Testis (tissue), 3 donors: Measurements from ENCODE around the gene FBLN2. TPM values are rescaled to one million over a fixed set of nuclear protein-coding genes. Genes with fewer than 3 reads are reported as not detected.

Source experiments
- DNase-seq: peaks from one replicate; pipeline ENCODE4 v3.0.0-alpha.2; 2019
- H3K27ac ChIP-seq, 2 donors: fragments of 200-600 bp; sonication (generic); one replicate each; pipeline ENCODE4 v1.5.1; 2019
- H3K27me3 ChIP-seq: fragments of 200-600 bp; sonication (generic); one replicate; pipeline ENCODE4 v1.5.1; 2019
- H3K36me3 ChIP-seq: fragments of 200-600 bp; sonication (generic); one replicate; pipeline ENCODE4 v1.5.1; 2017; ENCODE audit warnings: low read depth; ENCODE audit errors: missing control alignments
- H3K4me1 ChIP-seq: fragments of 200-600 bp; sonication (generic); one replicate; pipeline ENCODE4 v1.5.1; 2019
- H3K4me3 ChIP-seq, 2 donors: fragments of 200-600 bp; sonication (generic); one replicate each; pipeline ENCODE4 v1.5.1; 2017 to 2019
- H3K9me3 ChIP-seq: fragments of 200-600 bp; sonication (generic); one replicate; pipeline ENCODE4 v1.5.1; 2017
- CTCF ChIP-seq, 3 experiments: fragments of 450-650 bp in 2 of 3; fragments of 200-600 bp in 1 of 3; sonication (generic) in 1 of 3; IDR thresholded peaks; one replicate each; pipeline ENCODE4 v1.5.1; 2016 to 2019; ENCODE audit warnings: antibody characterized with exemption in 3 of 3, mild to moderate bottlenecking in 2 of 3, moderate library complexity in 1 of 3
- POLR2A ChIP-seq: fragments of 450-650 bp; IDR thresholded peaks from one replicate; pipeline ENCODE4 v1.6.1; 2017; ENCODE audit warnings: antibody characterized with exemption, mild to moderate bottlenecking, moderate library complexity
- WGBS, 2 donors: methylation state at CpG; one replicate each; pipeline ENCODE4 v1.1.5; 2018; 5-methylcytosine and 5-hydroxymethylcytosine counted together
- intact Hi-C: fragments of 100-400 bp; cut with DNase I; formaldehyde crosslinking; loops from one replicate; pipeline ENCODE4 v1.15.1; 2023; ENCODE audit warnings: low total_unique reads
- polyA plus RNA-seq: library from polyadenylated mRNA; stranded (reverse); fragments of 350-450 nt; fragmentation: Illumina TruSeq; extraction: RNeasy Lipid Tissue Mini Kit (QIAGEN cat#74804); gene quantifications from one replicate; pipeline ENCODE4 v1.2.3, GENCODE V29; 2014; ENCODE audit warnings: low read depth, low replicate concordance; ENCODE audit not compliant: insufficient read depth
- total RNA-seq, 2 donors: library from RNA; depleted of rRNA; stranded (reverse); fragments of >200 nt; gene quantifications; one replicate each; pipeline ENCODE4 v1.2.3, GENCODE V29; 2016

FBLN2 gene
- total and polyA plus RNA-seq, 3 donors from 2014 or later: 172 to 334 (median 248) TPM

DNA sequence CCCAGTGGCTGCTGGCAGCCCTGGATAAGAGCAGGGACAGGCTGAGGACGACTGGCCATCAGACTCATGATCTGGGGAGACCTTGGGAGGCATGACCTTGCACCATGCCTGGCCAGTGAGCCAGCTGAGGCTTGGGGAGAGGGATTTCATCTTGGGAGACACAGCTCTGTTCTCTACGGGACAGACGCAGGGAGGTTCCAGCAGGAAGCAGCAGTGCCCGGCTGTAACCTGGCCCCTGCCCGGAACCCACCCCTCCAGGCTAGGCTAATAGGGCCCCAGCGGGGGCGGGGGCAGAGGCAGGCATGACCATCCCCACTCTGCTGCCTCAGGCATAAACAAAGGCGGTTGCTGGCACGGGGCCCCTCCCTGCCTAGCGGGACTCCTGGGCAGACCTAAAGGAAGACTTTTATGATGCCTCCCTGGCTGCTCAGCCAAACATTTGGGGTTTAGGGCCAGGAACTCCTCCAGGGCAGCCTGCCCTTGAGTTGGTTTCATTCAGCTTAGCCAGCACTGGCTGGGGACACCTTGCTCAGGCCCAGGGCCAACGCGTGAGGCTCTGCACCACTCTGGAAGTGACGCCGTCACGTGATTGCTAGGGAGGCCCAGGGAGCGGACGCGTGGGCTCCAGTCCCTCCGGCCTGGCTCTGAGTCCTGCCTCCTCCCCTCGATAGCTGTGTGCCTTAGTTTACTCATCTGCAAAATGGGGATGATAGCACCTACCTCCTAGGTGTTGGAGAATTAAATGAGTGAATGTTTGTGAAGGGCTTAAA, 41.2 kb upstream of the FBLN2 start:
- Histone ChIP-seq H3K9me3 (no peaks in the 10 kb centered on the region), H3K4me3 (no peak overlapping the region), H3K4me1 (peaks cover 8% of the 10 kb centered on the region), H3K27ac (peak overlapping the region in 1 of 2 donors; percentile 16), H3K36me3 (no peaks in the 10 kb centered on the region), H3K27me3 (no peaks in the 10 kb centered on the region)
- TF ChIP-seq POLR2A: no peak
- no peak for TF ChIP-seq CTCF (IDR thresholded peaks at IDR 0.05)
- intact Hi-C loops: no loop called here
- DNase-seq: peak; percentile 51
- WGBS, 2 donors: 43 to 51% methylated on average over 13 to 20 of the region's 20 CpGs

- WGBS, 2 donors: 95 to 98% methylated on average over 7 to 8 of the region's 8 CpGs
- H3K4me3 ChIP-seq: no peak overlapping the region
- no peaks in the 10 kb centered on the region for H3K27me3 ChIP-seq
- H3K4me1 ChIP-seq: peaks cover 13% of the 10 kb centered on the region
- H3K9me3 ChIP-seq: no peaks in the 10 kb centered on the region
- TF ChIP-seq CTCF (IDR thresholded peaks at IDR 0.05) (no peak), POLR2A (no peak)
- intact Hi-C loops: no loop called here
- no peak overlapping the region for H3K27ac ChIP-seq
- no peak for DNase-seq
- no peaks in the 10 kb centered on the region for H3K36me3 ChIP-seq
Observed at GRCh38 chr3:13508496-13508895, 40.4 kb upstream of the FBLN2 start.

- 78 to 83% methylated on average over 6 to 15 of the region's 15 CpGs for WGBS, 2 donors
- Histone ChIP-seq H3K4me1 (peaks cover 19% of the 10 kb centered on the region), H3K27ac (no peak overlapping the region), H3K4me3 (no peak overlapping the region), H3K36me3 (no peaks in the 10 kb centered on the region), H3K27me3 (no peaks in the 10 kb centered on the region), H3K9me3 (no peaks in the 10 kb centered on the region)
- no peak for DNase-seq
- TF ChIP-seq CTCF (IDR thresholded peaks at IDR 0.05): no peak
- intact Hi-C loops: no loop called here
Observed at GRCh38 chr3:13509059-13509815, 39.7 kb upstream of the FBLN2 start.

DNA sequence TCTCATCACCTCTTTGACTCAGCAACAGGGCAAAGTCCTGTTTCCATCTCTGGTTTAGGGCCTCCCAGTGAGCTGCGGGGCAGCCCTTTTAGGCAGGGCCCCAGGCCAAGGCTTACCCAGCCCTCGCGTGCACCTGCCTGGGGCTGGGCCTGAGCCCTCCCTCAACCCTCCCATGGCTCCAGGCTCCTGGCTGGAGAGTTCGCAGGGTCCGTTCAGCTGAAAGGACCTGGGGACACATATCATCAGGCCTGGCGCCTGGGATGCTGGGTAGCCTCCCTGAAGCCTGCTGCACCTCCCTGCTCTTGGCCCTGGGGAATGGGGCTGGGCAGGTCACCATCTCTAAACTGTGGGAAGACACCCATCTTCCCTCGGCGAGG, 39.1 kb upstream of the FBLN2 start:
- DNase-seq: no peak
- H3K9me3 ChIP-seq: no peaks in the 10 kb centered on the region
- TF ChIP-seq POLR2A: no peak
- no peak for TF ChIP-seq CTCF (IDR thresholded peaks at IDR 0.05)
- H3K4me1 ChIP-seq: peaks cover 22% of the 10 kb centered on the region
- H3K36me3 ChIP-seq: no peaks in the 10 kb centered on the region
- H3K4me3 ChIP-seq: no peak overlapping the region
- WGBS, 2 donors: 82 to 96% methylated on average over 3 to 8 of the region's 8 CpGs
- H3K27me3 ChIP-seq: no peaks in the 10 kb centered on the region
- intact Hi-C loops: no loop called here
- H3K27ac ChIP-seq: no peak overlapping the region
